GM21825 (cell line): ENCODE data around the gene ACIN1.
"Not testable (repeated sequence)": the region's sequence is repeated elsewhere in the genome, so short reads cannot be mapped to it uniquely, and the experiment has no call there.

Source experiments
- ATAC-seq: cut with Tn5 transposase; IDR thresholded peaks from one replicate; pipeline ENCODE4 v1.9.1; 2021; ENCODE audit warnings: mild to moderate bottlenecking, moderate library complexity; ENCODE audit not compliant: unreplicated experiment

ACIN1 gene

GRCh38 chr14:23021434-23021833 lies 73.5 kb downstream of the ACIN1 start:
- ATAC-seq = no peak

GRCh38 chr14:23020143-23021128 lies 74.5 kb downstream of the ACIN1 start:
- no peak for ATAC-seq

GRCh38 chr14:23018107-23018506 lies 76.8 kb downstream of the ACIN1 start:
- ATAC-seq = no peak

GRCh38 chr14:23017091-23017490 lies 77.8 kb downstream of the ACIN1 start:
- ATAC-seq = no peak

- ATAC-seq = no peak
These were observed 79.3 kb downstream of the ACIN1 start for GRCh38 chr14:23015618-23016017.

GRCh38 chr14:23013749-23014054 lies 81.2 kb downstream of the ACIN1 start:
- not testable (repeated sequence) for ATAC-seq

- ATAC-seq = no peak
These were observed 81.7 kb downstream of the ACIN1 start for GRCh38 chr14:23013054-23013748.

- no peak for ATAC-seq
These were observed 84.8 kb downstream of the ACIN1 start, which contains the start of gene C14orf93 for GRCh38 chr14:23009939-23010726. TSS of gene C14orf93 (minus strand) at chr14:23010143. CDS start at chr14:22999023, 11,120 bp downstream.

GRCh38 chr14:23009483-23009938 lies 85.4 kb downstream of the ACIN1 start:
- ATAC-seq = no peak

- ATAC-seq = no peak
These were observed 86.1 kb downstream of the ACIN1 start for GRCh38 chr14:23008831-23009230.
